SH-SY5Y (cell line): ENCODE results near the gene GPSM1.

Experiments
- GATA2 ChIP-seq: IDR thresholded peaks from 2 replicates; pipeline ENCODE4 v1.6.1; 2011; ENCODE audit warnings: mild to moderate bottlenecking, low read depth, low read length
- GATA3 ChIP-seq: IDR thresholded peaks from 2 replicates; pipeline ENCODE4 v1.6.1; 2011; ENCODE audit warnings: low read depth, mild to moderate bottlenecking, low read length, moderate library complexity

GRCh38 chr9:136361754-136362449 is 34.6 kb downstream of the GPSM1 start:
- TF ChIP-seq GATA3 (no peak), GATA2 (no peak; the same call in 1 of the 2 replicates)
